ENCODE results near the gene XYLT1.

The XYLT1 gene

GRCh38 chr16:17362183-17362582, 108.6 kb downstream of the XYLT1 start:
- DNase-seq (ENCODE audit: low read depth in 1 of 2, low spot score in 1 of 2): no peak

- DNase-seq (ENCODE audit: low read depth in 1 of 2, low spot score in 1 of 2): no peak
Observed at GRCh38 chr16:17360693-17361122, 110.1 kb downstream of the XYLT1 start.

- DNase-seq (ENCODE audit: low read depth in 1 of 2, low spot score in 1 of 2): peak in 1 of 2 donors; percentile 53
Observed at GRCh38 chr16:17359788-17360390, 110.9 kb downstream of the XYLT1 start.

GRCh38 chr16:17358846-17359245, 111.9 kb downstream of the XYLT1 start:
- no peak for DNase-seq (ENCODE audit: low read depth in 1 of 2, low spot score in 1 of 2)

GRCh38 chr16:17358355-17358754, 112.4 kb downstream of the XYLT1 start:
- DNase-seq (ENCODE audit: low read depth in 1 of 2, low spot score in 1 of 2): no peak

GRCh38 chr16:17357307-17358062, 113.3 kb downstream of the XYLT1 start:
- DNase-seq (ENCODE audit: low read depth in 1 of 2, low spot score in 1 of 2): no peak

GRCh38 chr16:17356243-17356933, 114.4 kb downstream of the XYLT1 start:
- DNase-seq (ENCODE audit: low read depth in 1 of 2, low spot score in 1 of 2): no peak

- no peak for DNase-seq (ENCODE audit: low read depth in 1 of 2, low spot score in 1 of 2)
Observed at GRCh38 chr16:17354685-17355084, 116.1 kb downstream of the XYLT1 start.

- DNase-seq (ENCODE audit: low read depth in 1 of 2, low spot score in 1 of 2): no peak
Observed at GRCh38 chr16:17354141-17354601, 116.6 kb downstream of the XYLT1 start.

GRCh38 chr16:17353561-17353960, 117.2 kb downstream of the XYLT1 start:
- no peak for DNase-seq (ENCODE audit: low read depth in 1 of 2, low spot score in 1 of 2)

GRCh38 chr16:17351441-17352035, 119.2 kb downstream of the XYLT1 start:
- no peak for DNase-seq (ENCODE audit: low read depth in 1 of 2, low spot score in 1 of 2)

- DNase-seq (ENCODE audit: low read depth in 1 of 2, low spot score in 1 of 2): no peak
Observed at GRCh38 chr16:17350207-17350606, 120.6 kb downstream of the XYLT1 start.

GRCh38 chr16:17348826-17349225, 121.9 kb downstream of the XYLT1 start:
- no peak for DNase-seq (ENCODE audit: low read depth in 1 of 2, low spot score in 1 of 2)

- no peak for DNase-seq (ENCODE audit: low read depth in 1 of 2, low spot score in 1 of 2)
Observed at GRCh38 chr16:17348042-17348783, 122.5 kb downstream of the XYLT1 start.

- no peak for DNase-seq (ENCODE audit: low read depth in 1 of 2, low spot score in 1 of 2)
Observed at GRCh38 chr16:17347624-17348023, 123.1 kb downstream of the XYLT1 start.

- peak in 1 of 2 donors; percentile 26 for DNase-seq (ENCODE audit: low read depth in 1 of 2, low spot score in 1 of 2)
Observed at GRCh38 chr16:17346621-17347569, 123.9 kb downstream of the XYLT1 start.

- no peak for DNase-seq (ENCODE audit: low read depth in 1 of 2, low spot score in 1 of 2)
Observed at GRCh38 chr16:17345043-17345442, 125.7 kb downstream of the XYLT1 start.

GRCh38 chr16:17343728-17344127, 127.0 kb downstream of the XYLT1 start:
- DNase-seq (ENCODE audit: low read depth in 1 of 2, low spot score in 1 of 2): no peak

- DNase-seq (ENCODE audit: low read depth in 1 of 2, low spot score in 1 of 2): no peak
Observed at GRCh38 chr16:17343028-17343427, 127.7 kb downstream of the XYLT1 start.

- DNase-seq (ENCODE audit: low read depth in 1 of 2, low spot score in 1 of 2): no peak
Observed at GRCh38 chr16:17342031-17342430, 128.7 kb downstream of the XYLT1 start.
